ENCODE measurements around the gene CEBPB. TPM values are rescaled to one million over a fixed set of nuclear protein-coding genes. Genes with fewer than 3 reads are reported as not detected.
A peak's percentile ranks its signal among the peaks of the same experiment; 100 is the strongest.
"Not testable (repeated sequence)": the region's sequence is repeated elsewhere in the genome, so short reads cannot be mapped to it uniquely, and the experiment has no call there.

CEBPB gene
- total RNA-seq, 2 donors from 2014 or later = 73.2 to 111 TPM

DNA sequence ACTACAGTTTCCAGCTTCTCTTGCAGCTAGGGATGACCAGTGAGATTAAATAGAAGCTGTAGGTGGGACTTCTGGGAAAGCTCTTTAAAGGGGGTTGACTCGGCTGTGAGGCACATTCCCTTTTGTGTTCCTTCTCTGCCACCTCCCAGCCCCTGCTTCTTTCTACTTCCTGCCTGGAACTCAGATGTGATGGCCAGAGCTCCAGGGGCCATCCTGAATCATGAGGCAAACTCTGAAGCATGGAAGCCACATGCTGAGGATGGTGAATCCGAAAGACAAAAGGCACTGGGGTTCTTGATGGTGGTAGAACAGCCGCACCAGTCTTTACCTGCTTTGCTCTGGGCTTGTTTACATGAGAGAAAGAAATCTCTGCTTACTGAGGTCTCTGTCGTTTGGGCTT, 9.1 kb downstream of the CEBPB start:
- DNase-seq (no peak), ATAC-seq (no peak)
- intact Hi-C loops (cut with DNase I) = loop anchor here (10.0 kb wide), 2 partner anchors 75 to 105 kb away; no protein-coding TSS in a partner anchor

DNA sequence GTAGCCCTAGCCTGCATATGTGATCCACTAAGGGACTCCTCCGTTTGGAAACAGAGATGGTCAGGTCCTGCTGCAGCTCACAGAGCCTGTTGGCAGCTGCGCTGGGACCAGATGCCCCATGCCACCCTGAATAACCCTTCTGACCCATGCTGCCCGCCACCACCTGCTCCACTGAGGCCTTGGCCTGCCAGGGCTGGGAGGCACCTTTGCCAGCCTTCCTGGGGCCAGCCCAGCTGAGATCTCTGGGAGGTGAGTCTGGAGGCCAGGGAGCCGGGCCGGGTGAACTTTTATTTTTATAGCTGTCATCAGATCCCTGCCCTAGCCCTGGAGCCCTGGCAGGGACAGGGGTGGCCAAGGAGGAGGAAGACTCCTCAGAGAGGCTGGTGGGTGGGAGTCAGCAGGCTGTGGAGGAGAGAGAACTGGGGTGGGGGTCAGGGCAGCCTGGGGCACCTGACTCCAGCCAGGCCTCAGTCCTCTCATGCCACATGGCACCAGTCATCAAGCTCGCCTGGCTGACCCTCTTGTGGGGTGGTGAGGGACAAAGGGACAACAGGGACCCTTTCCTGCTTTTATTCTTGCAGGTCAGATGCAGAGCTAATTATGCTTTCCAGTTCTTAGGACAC, 10.0 kb downstream of the CEBPB start:
- no peak for DNase-seq
- intact Hi-C loops (cut with DNase I) = no loop called here
- ATAC-seq = peak in 1 of 2 donors; percentile 39

DNA sequence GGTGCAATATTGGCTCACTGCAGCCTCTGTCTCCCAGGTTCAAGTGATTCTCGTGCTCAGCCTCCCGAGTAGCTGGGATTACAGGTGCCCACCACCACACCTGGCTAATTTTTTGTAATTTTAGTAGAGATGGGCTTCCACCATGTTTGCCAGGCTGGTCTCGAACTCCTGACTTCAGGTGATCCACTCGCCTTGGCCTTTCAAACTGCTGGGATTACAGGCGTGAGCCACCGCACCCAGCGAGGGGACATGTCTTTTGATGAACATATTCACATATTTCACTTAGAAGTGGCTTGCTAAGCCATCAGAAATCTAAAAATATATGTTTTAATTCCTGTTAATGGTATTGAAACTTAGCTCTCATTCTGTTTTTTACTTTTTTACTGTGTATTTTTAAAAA, 11.1 kb downstream of the CEBPB start:
- intact Hi-C loops (cut with DNase I); ATAC-seq; DNase-seq: not testable (repeated sequence)

GRCh38 chr20:50202677-50203076, 12.0 kb downstream of the CEBPB start:
- DNase-seq (no peak), ATAC-seq (no peak)
- intact Hi-C loops (cut with DNase I) = no loop called here

- DNase-seq = no peak
- intact Hi-C loops (cut with DNase I) = no loop called here
- ATAC-seq = no peak
These were observed 13.6 kb downstream of the CEBPB start for GRCh38 chr20:50203951-50204937.

DNA sequence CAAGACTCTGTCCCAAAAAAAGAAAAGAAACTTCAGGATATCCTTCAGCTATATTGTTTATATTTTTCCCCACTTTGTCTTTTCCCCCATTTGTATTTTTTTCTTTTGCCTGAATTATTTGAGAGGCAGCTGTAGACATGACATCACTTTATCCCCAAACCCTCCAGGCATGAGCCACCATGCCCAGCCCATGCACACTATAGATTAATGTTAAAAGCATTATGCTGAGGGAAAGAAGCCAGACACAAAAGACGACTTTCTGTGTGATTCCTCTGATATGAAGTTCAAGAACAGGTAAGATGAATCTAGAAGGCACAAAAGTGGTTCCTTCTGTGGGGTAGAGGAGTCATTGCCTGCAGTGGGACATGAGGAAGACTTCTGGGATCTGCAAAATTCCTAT, 16.4 kb downstream of the CEBPB start:
- ATAC-seq (no peak), DNase-seq (no peak)
- intact Hi-C loops (cut with DNase I) = no loop called here

DNA sequence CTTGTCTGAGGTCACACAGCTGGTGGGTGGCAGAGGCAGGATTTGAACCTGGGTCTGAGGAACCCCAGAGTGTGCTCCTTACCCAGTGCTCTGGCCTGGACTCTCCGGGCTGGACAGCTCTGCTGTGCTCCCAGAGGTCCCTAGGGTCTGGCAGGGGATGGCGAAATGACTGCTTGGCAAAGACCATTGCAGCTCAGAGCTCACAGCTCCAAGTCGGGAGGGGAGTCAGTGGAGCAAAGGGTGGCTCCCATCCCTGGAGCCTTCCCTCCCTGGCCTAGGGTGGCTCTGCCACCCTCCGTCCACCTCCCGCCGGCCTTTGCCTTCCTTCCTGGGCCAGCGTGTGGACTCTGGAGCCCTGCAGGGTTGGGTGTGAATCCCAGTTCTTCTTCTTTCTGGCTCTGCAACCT, 17.5 kb downstream of the CEBPB start:
- ATAC-seq (peak in 1 of 2 donors; percentile 89), DNase-seq (no peak)
- intact Hi-C loops (cut with DNase I) = no loop called here

GRCh38 chr20:50208815-50209214, 18.2 kb downstream of the CEBPB start:
- ATAC-seq; intact Hi-C loops (cut with DNase I); DNase-seq: not testable (repeated sequence)

- DNase-seq (no peak), ATAC-seq (no peak)
- intact Hi-C loops (cut with DNase I) = no loop called here
These were observed 19.5 kb downstream of the CEBPB start for GRCh38 chr20:50210066-50210619.

DNA sequence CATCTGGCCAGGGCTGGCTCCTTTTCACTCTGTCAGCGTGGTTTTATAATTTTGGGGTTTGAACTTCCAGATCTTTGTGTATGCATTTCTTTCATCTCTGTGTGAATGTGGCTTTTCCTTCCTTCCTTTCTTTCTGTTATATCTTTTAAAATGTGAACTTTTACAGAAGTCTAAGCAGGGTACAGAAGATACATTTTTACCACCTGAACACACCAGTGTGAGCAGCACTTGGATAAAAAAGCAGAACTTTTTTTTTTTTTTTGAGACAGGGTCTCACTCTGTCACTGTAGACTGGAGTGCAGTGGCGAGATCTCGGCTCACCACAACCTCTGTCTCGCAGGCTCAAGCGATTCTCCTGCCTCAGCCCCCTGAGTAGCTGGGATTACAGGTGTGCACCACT, 20.5 kb downstream of the CEBPB start:
- ATAC-seq (no peak), DNase-seq (no peak)
- intact Hi-C loops (cut with DNase I) = no loop called here

GRCh38 chr20:50213531-50214106, 23.0 kb downstream of the CEBPB start:
- DNase-seq = no peak
- no peak for ATAC-seq
- intact Hi-C loops (cut with DNase I) = no loop called here

DNA sequence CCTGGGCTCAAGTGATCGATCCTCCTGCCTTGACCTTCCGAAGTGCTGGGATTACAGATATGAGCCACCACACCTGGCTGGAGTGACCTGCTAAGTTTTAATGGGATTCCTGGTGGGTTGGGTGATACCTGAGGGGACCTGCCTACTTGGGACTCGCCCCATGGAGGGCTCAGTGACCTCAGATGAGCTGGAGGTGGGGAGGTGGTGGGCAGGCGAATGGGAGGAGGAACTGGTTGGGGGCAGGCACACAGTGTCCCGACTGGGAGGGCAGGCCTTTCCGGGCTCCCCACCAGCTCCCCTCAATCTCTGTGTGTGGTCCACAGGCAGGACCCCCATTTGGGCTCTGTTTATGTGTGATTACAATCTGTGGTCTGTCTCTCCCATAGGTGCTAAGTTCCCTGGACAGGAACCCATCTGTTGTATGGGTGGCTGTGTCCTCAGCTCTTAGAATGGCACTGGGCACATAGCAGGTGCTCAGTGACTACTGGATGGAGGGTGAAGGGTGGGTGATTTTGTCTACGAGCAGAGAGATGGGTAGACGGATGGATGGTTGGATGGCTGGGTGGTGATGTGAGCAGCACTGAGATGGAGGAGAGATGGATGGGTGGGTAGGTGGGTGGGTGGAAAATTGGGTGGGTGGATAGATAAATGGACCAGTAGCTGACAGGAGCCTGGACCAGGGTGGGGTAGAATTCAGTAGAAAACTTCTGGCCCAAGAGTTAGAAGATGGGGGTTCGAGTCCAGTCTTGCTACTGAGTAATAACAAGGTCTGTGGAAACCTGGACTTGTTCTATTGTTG, 23.8 kb downstream of the CEBPB start:
- ATAC-seq (no peak), DNase-seq (no peak)
- intact Hi-C loops (cut with DNase I) = no loop called here

GRCh38 chr20:50215101-50215690, 24.6 kb downstream of the CEBPB start:
- peak in 1 of 2 donors; percentile 23 for ATAC-seq
- intact Hi-C loops (cut with DNase I) = no loop called here
- no peak for DNase-seq

GRCh38 chr20:50215926-50216325, 25.3 kb downstream of the CEBPB start:
- DNase-seq (no peak), ATAC-seq (no peak)
- intact Hi-C loops (cut with DNase I) = no loop called here

DNA sequence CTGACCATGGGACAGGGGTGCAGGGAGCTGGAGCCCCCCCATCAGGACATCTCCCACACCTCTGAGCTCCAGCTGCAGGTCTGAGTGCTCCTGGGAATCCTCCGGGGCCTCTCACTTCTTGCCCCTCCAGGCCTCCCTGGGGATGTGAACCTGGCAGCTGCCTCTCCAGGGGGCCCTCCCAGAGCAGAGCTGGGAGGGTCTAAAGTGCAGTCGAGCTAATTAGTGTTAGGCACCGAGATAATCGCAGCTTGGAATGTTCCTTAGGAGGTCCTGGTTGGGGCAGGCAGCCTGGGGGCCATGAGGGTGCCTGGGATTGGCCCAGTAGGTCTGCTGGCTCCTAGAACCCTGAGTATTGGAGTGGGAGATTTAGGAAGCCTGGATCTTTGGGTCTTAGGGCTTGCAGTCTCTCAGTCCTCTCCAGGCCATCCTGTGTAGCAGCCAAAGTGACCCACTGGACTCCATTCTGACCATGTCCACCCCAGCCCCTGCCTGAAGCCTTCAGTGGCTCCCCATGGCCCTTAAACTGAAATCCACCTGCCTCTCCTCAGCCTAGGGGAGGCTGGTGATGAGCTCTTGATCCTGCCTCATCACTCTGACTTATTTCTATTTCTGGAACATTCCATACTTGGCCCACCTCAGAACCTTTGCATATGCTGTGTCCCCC, 26.0 kb downstream of the CEBPB start:
- ATAC-seq = no peak
- intact Hi-C loops (cut with DNase I) = no loop called here
- no peak for DNase-seq

- intact Hi-C loops (cut with DNase I) = no loop called here
- DNase-seq (no peak), ATAC-seq (no peak)
These were observed 26.7 kb downstream of the CEBPB start for GRCh38 chr20:50217207-50217949.

DNA sequence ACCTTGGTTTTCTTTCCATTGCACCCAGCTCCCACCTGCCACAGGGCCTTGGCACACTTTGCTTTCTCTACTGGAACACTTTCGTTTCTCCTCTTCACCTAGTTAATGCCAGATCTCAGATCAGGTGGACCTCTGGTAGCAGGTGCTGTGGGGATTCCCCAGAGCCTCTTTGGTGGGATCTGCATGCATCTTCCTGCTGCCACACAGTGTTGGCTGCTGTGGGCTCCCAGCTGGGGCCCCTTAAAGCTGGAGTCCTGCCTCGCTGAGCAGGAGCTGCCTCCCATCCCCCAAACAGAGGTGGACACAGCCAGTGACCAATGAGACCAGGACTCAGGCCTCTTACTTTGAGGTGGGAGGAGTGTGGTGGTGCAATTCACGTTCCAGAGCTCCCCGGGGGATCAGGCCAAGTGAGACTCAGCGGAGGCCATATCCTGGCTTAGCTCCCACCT, 28.4 kb downstream of the CEBPB start:
- peak in 1 of 2 donors; percentile 51 for ATAC-seq
- no peak for DNase-seq
- intact Hi-C loops (cut with DNase I) = no loop called here
